CD4-positive, alpha-beta T cell treated with Interleukin-1 beta for 1 hour (primary cell): Measurements from ENCODE around the gene IST1.
A peak's percentile ranks its signal among the peaks of the same experiment; 100 is the strongest.
"Not testable (repeated sequence)": the region's sequence is repeated elsewhere in the genome, so short reads cannot be mapped to it uniquely, and the experiment has no call there.

Source experiments
- DNase-seq, 2 donors: peaks; one replicate each; pipeline ENCODE4 v3.0.0-alpha.2; 2020 to 2022

Gene IST1

DNA sequence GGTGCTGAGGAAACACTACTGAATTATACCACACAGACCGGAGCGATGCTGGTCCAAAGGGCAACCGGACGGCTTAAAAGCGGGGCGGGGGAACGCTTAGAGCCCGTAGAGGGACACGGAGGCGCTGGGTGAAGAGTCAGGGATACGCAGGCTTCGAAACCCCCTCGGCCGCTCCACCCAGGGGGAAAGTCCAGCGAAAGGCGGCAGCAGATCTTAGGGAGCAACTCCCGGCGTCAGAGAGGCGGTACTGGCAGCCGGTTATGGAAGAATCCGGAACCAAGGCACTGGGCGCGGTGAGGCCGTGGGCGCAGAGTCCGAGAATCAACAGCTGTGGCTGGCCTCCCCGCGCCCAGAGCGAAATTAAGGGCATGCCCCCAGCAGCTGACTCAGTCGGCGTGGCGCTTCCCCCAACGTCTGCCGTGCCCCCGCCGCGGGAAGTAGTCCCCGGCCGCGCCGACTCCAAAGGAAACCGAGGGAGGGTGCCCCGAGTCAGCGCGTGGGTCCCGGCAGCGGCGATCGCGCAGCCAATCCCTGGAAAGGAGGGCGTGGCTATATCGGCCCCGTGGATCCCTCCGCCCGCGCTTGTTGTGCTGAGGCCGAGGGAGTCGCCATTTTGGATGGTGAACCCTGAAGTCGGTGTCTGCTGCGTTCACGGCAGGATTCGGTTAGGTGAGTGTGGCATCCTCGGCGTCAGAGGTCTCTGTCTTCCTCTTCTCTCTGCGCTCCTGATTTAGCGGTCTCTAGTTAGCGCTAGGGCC lies at the start of gene IST1:
TSS of gene IST1 (plus strand) at position 611 of the 758 bp plus-strand sequence. CDS start 20,110 bp downstream, outside the sequence.
- DNase-seq: peak; percentile 97 to 98

DNA sequence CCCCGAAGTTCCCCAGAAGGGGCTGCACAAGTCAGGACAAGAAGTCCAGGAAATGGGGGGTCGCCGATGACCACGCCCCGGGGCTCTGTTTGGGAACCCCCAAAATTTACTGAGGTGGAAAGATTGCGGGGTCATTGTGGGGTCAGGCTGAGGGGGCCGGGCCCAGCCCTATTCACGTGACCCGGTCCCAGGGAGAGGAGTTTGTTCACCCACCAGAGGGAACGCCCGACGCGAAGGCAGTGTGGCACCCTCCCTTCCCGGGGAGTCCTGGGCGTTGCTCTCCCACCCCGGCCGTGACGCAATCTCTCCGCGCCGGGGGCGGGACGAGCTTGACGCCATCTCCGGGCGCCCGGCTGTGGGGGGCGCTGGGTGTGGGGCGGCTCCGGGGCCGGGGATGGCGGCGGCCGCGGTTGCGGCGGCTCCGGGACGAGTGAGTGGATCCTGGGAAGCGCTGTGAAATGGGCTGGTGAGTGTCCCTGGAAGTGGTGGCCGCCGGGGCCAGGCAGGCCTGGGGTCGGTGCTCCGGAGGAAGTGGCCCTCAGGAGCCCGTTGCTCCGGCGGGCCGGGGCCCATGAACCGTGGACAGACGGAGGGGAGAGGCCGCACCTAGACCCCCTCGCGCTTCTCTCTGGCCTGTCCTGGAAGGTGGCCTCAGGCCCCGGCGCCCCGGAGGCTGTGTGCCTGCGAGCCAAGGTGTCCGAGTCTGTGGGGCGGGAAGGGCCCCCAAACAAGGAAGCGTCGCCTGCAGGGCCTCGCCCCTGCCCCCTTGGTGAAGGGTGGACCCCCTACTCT lies 49.5 kb upstream of the IST1 start, which contains the start of gene ATXN1L:
TSS of gene ATXN1L (plus strand) at position 338 of the 792 bp plus-strand sequence. CDS start 3,765 bp downstream, outside the sequence.
- peak; percentile 95 for DNase-seq

DNA sequence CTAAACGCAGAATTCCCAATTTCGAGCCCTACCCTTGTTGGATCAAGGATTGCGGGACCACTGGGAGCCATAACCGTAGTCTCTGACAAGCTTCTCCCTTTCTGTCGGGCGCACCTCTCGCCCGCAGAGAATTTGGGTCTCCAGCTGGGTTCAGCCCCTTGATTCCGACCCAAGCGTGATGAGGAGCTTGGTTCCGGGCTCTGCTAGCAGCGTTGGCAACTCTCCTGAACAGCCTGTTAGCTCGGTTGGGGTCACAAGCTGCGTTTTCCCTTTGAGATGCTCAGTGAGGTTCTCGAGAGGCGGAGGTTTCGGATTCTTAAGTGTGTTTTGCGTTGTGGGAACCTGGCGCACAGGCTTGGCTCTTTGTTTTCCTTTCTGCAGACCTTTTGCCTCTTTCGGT lies 48.9 kb upstream of the IST1 start:
- peak in 1 of 2 donors; percentile 19 for DNase-seq

DNA sequence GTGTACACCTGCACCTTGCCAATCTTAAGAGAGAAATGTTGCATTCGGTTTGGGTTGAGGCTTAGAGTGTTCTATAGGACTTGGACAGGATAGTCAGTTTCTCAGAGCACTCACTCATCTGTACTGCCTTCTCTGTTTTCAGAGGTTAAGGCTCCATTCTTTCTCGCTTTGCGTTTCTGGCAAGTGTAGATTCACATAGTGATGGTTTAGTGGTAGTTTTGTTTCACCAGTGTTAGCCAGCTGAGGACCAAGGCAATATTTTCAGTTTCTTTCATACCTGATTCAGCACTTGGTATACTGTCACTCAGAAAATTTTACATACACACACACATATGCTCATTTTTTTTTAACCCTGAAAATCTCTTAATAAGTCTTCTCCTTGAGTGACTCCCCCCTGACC lies 48.2 kb upstream of the IST1 start:
- no peak for DNase-seq

DNA sequence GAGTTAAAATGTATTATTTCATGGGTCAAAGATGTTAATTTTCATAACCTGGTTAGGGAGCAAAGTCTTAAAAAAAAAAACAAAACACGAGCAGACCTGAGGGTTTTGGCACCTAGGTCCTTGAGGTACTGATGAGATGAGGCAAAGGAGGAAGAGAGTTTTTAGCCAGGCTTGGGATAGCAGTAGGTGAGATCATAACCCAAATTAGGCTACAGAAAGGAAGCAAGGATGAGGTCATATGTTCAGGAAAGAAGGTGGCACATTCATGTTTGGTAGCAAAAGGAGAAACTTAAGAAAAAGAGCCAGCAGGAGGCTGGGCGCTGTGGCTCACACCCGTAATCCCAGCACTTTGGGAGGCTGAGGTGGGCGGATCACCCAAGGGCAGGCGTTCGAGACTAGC lies 46.7 kb upstream of the IST1 start:
- no peak for DNase-seq

DNA sequence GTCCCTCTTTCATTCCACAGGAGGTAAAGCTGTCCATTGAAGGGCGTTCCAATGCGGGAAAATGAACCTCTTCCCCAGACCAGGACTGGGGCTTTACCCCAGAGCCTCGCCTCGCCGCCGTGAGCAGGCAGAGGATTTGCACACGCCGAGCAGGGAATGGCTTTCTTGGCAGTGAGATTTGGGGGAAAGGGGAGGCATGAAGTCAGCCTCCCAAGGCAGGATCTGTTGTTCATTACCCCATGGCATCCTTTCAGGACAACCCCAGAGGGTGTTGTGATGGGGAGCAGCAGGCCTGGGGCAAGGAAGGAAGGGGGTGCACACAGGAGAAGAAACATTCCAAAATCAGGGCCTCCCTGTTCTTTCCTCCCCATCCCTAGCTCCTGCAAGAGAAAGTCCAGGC lies 43.6 kb upstream of the IST1 start:
- DNase-seq: no peak

DNA sequence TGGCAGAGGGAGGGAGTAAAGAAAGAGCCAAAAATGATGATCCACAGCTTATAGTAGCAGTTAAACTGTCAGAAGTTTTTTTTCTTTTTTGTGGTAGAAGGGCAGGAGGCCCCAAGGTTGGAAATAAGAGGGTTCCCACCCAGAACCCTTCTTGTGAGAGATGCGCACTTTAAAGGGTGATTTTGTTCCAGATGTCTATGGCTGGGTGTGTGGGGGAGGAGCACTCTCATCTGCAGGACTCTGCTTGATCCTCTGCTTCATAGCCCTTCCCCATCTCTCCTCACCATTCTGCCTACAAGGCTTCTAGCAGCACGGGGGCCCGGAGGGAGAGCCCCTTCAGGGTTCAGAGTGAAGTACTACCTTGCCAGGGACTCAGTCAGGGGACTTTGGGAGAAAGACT lies 43.2 kb upstream of the IST1 start:
- DNase-seq: no peak

DNA sequence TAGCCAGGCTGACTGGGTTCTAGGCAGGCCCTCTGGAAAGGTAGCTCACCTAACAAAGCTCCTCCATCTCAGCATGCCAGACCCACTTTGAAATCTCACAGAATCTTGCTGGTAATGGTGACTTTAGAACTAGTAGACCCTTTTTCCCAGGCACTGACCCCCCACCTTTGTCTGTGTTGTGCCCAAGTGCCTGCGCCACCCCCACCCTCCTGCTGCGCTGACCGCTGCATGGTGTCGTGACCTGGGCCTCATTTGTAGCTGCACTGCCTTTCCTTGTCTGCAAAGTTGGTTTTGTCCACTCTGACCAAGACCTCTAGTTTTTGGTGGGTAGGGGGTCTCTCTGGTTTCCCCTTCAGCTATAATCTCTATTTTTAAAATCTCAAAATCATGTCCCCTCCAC lies 42.8 kb upstream of the IST1 start:
- DNase-seq: no peak

DNA sequence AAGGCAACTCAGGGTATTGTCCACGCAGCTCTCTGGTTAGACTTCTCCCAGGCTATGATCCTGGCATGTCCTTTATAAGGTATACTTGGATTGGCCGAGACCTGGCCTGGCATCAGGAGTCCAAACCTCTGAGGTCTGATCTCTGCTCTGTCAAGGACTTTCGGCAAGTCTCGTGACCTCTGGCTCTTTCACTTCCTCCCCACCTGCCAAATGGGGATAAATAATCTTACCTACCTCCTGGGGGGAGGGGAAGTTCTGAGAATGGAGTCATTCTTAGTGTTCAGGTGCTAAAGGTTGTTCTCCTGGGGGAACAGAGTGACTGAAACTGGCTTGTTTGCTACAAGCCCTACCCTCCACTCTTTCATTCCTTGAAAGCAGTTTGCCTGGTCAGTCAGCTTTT lies 41.9 kb upstream of the IST1 start:
- peak in 1 of 2 donors; percentile 33 for DNase-seq

DNA sequence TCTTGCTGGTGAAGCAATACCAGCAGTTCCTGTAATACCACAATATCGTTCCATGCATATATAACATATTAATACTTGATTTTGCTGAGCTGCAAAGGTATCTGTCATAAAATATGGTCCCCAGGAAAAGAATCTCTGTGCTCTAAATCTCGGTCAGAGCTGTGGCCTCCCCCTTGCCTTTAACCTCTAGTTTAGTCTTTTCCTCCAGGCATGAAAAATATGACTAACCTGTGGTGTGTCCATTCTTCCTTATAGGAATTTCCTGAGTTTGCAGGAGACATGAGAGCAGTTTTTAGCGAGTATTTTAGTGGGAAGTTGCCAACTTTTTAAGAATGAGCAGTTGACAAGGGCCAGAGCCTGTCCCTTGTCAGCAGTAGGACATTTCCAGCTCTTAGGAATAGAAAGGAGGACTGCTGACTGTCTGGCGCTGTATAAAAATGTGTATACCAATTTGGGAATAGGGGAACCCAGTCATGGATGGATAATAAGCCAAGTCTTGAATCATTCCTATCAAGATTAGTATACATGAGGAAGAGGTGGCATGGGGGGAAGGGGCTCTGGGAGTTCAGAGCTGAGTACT lies 40.9 kb upstream of the IST1 start:
- no peak for DNase-seq

DNA sequence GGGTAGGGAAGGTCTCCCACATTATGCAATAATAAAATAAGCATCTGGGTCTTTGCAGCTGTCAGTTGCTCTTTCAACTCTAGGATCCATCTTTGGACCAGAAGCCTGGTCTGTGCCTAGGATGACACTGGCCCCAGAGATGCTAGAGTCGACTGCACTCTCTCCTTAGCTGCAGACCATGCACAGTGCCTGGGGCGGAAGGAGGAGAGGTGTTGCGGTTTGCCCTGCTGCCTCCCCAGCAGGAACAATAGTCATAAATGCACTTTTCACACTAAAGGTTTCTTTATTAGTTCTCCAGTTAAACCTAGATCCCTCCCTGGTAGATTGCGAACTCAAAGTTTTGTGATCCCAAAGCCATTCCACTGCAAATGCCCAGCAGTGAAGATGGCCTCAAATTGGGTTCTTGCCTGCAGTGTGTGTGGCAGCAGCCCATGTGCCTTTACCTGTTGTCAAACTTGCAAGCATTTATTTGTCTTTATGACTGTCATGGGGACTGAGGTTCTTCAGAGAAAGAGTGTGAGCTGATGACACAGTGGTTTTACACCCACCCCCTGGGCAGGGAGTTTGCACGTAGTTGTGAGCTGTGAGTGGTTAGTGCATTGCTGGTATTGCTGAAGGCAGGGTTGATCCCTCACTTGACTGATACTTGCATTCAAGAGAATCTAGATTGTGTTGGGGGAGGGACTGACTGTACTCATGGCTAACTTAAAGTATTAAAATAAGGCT lies 39.2 kb upstream of the IST1 start:
- DNase-seq: peak; percentile 17 to 40

DNA sequence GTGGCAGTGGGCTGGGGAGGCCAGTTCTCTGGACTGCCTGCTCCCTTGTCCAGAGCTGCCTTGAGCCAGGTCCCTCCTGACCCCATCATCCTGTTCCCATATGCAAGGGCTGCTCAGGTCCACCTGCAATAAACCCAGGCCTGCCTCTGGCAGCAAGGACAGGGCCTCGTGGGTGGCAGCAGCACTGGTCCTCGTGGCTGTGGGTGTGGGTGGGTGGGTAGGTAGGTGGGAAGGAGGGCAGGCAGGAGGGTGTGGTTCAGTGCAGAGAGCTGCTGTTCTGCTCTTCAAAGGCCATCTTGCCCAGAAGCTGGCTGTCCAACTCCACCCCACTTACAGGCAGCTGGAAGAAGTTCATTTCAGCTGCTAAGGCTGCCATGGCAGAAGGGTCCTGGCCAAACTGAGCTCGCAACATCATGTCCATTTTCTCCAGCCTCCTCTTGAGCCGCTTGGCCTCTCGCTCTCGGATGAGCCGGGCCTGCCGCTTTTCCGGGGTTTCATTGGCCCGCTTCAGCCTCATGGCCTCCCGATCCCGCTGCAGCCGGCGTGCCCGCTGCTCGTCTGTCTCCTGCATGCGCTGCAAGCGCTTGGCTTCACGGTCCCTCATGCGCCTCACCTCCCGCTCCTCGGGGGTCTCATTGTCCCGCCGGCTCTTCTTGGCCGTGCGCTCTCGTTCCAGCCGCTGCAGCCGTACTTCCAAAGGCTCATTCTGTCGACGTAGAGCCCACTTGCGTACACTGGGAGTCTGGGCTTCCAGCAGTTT lies 35.4 kb upstream of the IST1 start:
- no peak for DNase-seq

DNA sequence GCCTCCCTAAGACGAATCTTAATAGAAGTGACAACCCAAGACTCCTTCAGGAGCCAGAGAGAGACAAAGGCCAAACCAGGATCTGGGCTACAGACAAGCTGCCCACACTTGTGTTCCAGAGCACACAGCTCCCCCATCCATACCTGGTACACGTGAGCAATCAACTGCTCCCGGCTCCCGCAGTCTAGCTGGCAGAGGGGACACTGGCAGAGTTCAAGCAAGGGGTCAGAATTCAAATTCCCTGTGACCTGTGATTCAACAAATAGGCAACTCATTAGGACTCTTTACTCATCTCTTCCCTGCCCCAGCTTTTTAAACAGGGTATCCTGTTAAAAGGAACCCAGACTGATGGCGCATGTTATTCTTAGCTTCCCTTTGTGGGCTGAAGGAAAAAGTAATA lies 31.3 kb upstream of the IST1 start:
- DNase-seq: no peak

DNA sequence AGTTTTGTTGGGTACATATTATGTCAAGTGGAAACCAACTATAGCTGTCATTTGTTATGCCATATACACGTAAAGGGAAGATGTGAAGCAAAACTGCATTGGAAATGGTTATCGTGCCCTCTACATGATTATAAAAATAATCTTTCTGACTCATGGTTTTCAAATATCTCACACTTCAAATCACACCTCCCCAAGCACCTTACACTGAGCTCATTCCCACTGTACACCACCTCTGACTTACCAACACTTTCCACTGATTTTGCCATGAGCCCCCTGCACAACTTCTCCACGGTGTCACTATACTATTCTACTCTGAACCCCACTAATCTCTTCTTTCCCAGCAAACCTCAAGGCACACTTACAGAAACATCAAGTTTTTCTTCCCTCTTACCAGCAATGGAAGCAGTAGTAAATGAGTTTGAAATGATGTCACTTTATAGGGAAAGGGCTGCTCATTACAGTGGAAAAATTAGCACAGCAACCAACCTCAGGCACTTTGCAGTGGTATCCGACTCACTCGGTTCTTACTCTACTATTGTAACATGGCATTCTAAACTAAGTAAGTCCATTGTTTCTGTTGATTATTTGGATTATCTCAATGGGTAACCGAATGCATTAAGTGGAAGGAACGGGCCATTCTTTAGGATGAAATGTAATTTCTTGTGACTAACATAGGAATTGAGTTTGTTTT lies 30.0 kb upstream of the IST1 start:
- no peak for DNase-seq

DNA sequence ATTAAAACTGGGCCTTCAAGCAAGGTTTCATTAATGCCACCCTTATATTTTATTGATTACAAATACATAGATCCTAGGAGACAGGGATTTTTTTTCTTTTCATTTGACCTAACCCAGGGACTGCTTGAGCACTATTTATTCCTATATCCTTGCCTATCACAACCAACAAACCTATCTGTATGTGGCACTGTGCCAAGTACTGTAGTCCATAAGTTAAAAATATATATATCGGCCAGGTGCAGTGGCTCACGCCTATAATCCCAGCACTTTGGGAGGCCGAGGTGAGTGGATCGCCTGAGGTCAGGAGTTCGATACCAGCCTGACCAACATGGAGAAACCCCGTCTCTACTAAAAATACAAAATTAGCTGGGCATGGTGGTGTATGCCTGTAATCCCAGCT lies 28.2 kb upstream of the IST1 start:
- not testable (repeated sequence) for DNase-seq

DNA sequence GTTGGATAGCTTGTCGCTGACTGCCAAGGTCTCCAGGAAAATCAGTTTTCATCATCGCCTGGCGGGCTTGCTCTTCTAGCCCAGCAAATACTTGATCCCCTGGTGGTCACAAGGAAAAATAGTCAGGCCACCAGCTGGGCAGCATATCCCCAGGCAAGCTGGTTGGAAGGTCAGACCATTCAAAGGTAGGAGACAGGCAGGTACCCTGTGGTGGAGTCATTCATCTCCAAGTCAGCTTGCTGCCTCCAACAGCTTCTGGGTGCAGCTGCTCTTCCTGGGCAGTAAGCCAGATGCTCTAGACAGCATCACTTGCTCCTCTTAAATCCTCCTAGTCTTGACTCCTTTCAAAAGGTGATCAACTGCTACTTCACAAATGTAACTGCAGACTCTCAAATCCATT lies 27.4 kb upstream of the IST1 start:
- DNase-seq: no peak

DNA sequence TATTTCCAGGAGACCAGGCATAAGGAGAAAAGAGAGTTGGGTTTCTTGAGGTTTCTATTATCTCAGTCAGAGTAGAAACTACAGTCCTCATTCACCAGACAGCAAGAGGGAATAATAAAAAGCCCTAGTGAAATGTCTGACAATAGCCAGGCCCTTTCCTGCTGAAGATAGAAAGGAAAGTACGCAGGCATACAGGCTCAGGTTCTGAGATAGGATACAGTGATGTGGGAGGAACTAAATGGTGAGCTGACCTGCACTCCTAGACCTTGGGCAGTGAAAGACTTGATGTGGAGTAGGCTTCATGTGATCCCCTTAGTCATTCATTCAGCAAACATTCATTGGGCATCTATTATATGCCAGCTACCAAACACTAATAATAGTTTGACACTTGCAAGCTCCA lies 26.2 kb upstream of the IST1 start:
- no peak for DNase-seq

DNA sequence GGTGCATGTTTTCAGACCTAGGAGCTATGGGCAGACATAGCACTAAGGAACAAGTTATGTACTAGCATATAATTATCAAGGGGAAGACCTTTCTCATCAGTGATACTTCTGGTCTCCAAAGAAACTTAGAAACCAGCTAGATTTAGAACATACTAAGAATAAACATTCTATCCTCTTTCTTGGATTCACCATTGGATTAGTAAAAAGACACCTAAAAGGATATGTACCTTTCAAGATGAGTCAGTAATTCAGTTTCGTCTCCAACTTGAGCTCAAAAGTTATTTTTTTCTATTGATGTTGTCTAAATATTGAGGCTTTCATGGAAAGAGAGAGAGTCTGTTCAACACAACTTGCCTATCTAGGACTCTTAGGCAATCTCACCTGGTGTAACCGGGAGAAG lies 24.5 kb upstream of the IST1 start:
- no peak for DNase-seq

DNA sequence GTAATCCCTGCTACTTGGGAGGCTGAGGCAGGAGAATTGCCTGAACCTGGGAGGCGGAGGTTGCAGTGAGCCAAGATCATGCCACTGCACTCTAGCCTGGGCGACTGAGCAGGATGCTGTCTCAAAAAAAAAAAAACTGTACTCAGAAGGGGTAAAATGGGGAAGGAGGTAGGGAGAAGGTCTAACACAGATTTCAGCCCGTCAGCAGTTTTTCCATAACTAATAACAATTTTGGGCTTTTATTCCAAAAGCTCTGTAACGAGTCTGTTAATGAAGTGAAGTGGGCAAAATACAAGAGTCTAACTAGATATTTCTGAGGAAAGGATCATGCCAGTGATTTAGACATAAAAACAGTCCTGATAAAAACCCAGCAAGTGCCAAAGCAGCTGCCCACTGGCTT lies 22.1 kb upstream of the IST1 start:
- DNase-seq: no peak

DNA sequence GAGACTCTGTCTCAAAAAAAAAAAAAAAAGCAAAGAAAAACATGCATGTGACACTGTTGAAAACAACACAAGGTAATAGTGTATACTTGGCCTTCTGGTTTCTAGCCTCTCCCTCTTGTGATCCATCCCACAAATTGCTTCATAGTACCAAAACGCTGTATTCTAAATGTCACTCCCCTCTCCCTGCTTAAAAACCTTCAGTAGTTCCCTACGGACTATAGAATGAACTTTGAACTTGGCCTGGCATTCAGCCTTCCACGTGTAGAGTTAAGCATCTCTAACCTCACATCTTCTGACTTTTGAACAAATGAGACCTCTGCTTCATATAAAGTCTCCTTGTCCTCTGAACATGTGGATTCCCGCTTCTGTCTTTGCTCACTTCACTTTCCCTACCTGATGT lies 16.4 kb upstream of the IST1 start:
- DNase-seq: no peak

DNA sequence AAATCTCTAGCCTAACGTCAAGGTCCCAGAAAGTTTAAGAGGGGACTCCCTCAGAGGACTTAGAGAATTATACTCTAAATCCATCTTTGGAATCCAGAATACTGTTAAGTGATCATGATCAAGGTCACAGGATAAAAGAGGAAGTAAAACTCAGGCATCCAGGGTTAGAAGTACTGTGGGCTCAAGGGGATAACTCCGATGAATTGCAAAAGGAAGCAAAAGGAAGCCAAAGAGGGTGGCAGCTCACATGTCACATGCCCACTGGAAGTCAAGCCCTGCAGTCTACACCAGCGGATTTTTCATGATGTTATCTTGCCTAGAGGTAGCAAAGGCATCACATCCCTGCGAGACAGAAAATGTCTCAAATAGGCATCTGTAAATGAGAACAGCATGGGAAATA lies 15.2 kb upstream of the IST1 start:
- no peak for DNase-seq
